Testis (tissue), 2 donors: ENCODE measurements around the gene PDE4B.

Experiments used
- CTCF ChIP-seq, 3 experiments: fragments of 450-650 bp in 2 of 3; fragments of 200-600 bp in 1 of 3; sonication (generic) in 1 of 3; IDR thresholded peaks; one replicate each; pipeline ENCODE4 v1.5.1; 2016 to 2019; ENCODE audit warnings: antibody characterized with exemption in 3 of 3, mild to moderate bottlenecking in 2 of 3, moderate library complexity in 1 of 3
- POLR2A ChIP-seq: fragments of 450-650 bp; IDR thresholded peaks from one replicate; pipeline ENCODE4 v1.6.1; 2017; ENCODE audit warnings: antibody characterized with exemption, mild to moderate bottlenecking, moderate library complexity

GRCh38 chr1:66176012-66176715, 383.5 kb downstream of the PDE4B start:
- no peak for TF ChIP-seq POLR2A
- TF ChIP-seq CTCF (IDR thresholded peaks at IDR 0.05): no peak
